ENCODE data around the gene NOS1AP. TPM values are rescaled to one million over a fixed set of nuclear protein-coding genes. Genes with fewer than 3 reads are reported as not detected.

The NOS1AP gene
- polyA plus RNA-seq, 3 donors = 0.12 TPM; not detected in 2

DNA sequence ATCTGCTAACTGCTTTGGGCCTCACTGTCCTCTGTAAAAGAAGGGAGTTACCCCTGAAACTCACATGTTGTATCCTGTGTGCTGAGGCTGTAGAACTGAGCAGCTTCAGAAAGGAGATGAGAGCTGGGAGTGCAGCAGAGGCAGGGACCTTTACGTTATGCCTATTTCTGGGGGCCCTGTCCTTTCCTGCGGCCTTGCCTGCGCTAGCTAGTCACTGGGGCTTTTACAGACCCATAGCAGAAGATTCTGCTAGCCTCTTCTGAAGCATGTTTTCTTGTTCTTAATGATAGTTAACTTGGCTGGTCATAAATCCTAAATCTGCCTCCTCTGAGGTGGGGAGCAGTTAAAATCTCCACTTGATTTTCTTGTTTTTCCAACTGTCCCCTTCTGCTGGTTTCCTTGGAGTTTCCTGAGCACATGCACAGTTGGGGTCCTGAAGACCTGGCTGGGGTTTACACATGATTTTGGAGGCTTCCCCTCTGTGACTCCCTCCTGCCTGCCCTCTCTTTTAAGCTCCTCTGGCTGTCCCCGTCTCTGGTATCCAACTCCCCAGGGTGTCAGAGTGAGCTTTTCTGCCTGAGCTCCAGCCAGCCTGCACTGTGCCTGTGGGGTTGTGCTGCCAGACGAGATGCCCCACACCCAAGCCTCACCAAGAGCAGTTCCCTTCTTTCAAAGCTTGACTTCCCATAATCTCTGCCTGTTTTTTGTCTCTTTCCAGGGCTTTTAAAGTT, 76.6 kb downstream of the NOS1AP start:
- Histone ChIP-seq H3K36me3 (replicated peaks in 1 of 2; ENCODE audit: control insufficient read depth in 1 of 2, insufficient read depth in 2 of 2, low read length in 2 of 2) (no peaks in the 10 kb centered on the region), H3K79me2 (ENCODE audit: insufficient read depth, low read length) (no peaks in the 10 kb centered on the region), H3K4me3 (replicated peaks in 1 of 3; ENCODE audit: low read depth in 2 of 3, low read length in 3 of 3) (no peak overlapping the region), H3K4me2 (replicated peaks; ENCODE audit: extremely low read depth, low read length, poor library complexity, severe bottlenecking) (no peak overlapping the region), H3K27me3 (ENCODE audit: control insufficient read depth in 2 of 2, insufficient read depth in 2 of 2, low read length in 2 of 2) (no peaks in the 10 kb centered on the region), H4K20me1 (ENCODE audit: insufficient read depth, low read length) (no peaks in the 10 kb centered on the region), H3K4me1 (ENCODE audit: control insufficient read depth in 1 of 2, insufficient read depth in 2 of 2, low read length in 2 of 2) (no peaks in the 10 kb centered on the region), H3K9ac (ENCODE audit: insufficient read depth, low read length, poor library complexity, severe bottlenecking) (no peak overlapping the region), H3K9me3 (replicated peaks in 1 of 2; ENCODE audit: control insufficient read depth in 1 of 2, insufficient read depth in 1 of 2, low read length in 2 of 2) (no peaks in the 10 kb centered on the region), H2AFZ (ENCODE audit: insufficient read depth, low read depth, low read length, poor library complexity, severe bottlenecking) (no peak overlapping the region), H3K27ac (ENCODE audit: low read depth in 1 of 2, low read length in 2 of 2) (no peak overlapping the region)
- no peak for DNase-seq
- H3K36me3 Mint-ChIP-seq = no peaks in the 10 kb centered on the region
- TF ChIP-seq, protein P1, sequence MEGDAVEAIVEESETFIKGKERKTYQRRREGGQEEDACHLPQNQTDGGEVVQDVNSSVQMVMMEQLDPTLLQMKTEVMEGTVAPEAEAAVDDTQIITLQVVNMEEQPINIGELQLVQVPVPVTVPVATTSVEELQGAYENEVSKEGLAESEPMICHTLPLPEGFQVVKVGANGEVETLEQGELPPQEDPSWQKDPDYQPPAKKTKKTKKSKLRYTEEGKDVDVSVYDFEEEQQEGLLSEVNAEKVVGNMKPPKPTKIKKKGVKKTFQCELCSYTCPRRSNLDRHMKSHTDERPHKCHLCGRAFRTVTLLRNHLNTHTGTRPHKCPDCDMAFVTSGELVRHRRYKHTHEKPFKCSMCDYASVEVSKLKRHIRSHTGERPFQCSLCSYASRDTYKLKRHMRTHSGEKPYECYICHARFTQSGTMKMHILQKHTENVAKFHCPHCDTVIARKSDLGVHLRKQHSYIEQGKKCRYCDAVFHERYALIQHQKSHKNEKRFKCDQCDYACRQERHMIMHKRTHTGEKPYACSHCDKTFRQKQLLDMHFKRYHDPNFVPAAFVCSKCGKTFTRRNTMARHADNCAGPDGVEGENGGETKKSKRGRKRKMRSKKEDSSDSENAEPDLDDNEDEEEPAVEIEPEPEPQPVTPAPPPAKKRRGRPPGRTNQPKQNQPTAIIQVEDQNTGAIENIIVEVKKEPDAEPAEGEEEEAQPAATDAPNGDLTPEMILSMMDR (IDR thresholded peaks at IDR 0.05) = no peak
- H3K4me3 Mint-ChIP-seq = no peak overlapping the region
- peaks cover 6 to 10% (median 6%) of the 10 kb centered on the region in 3 donors for H3K27me3 Mint-ChIP-seq (ENCODE audit: low read depth in 3 of 3)
- H3K9me3 Mint-ChIP-seq = peaks cover 0 to 4% (median 3%) of the 10 kb centered on the region in 7 donors
- 100% methylated on average over 1 of the region's 5 CpGs for WGBS (ENCODE audit: insufficient coverage)
- intact Hi-C loops (cut with micrococcal nuclease) = no loop called here
- H3K4me1 Mint-ChIP-seq = peaks cover 6% of the 10 kb centered on the region
- H3K27ac Mint-ChIP-seq = no peak overlapping the region

DNA sequence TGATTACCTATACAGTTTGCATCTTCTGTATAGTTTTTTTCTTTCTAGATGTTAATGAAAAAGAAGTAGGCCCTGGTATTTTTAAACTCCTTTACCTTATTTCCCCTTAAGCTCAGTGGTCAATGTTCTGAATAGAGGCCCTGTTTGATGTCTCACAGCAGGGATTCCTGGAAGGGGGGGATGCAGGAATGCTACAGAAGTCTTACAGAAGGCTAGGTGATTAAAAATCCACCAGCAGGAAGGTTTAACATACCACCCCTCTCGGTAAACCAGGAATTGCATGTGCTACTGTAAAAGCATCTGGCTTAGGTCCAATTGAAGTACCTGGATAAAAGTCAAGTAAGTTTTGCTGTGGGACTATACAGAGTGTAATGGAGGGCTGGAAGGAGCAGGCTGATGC, 78.3 kb downstream of the NOS1AP start:
- peaks cover 0 to 6% (median 3%) of the 10 kb centered on the region in 7 donors for H3K9me3 Mint-ChIP-seq
- Histone ChIP-seq H3K36me3 (replicated peaks in 1 of 2; ENCODE audit: control insufficient read depth in 1 of 2, insufficient read depth in 2 of 2, low read length in 2 of 2) (no peaks in the 10 kb centered on the region), H3K4me1 (ENCODE audit: control insufficient read depth in 1 of 2, insufficient read depth in 2 of 2, low read length in 2 of 2) (no peaks in the 10 kb centered on the region), H2AFZ (ENCODE audit: insufficient read depth, low read depth, low read length, poor library complexity, severe bottlenecking) (no peak overlapping the region), H3K9me3 (replicated peaks in 1 of 2; ENCODE audit: control insufficient read depth in 1 of 2, insufficient read depth in 1 of 2, low read length in 2 of 2) (no peaks in the 10 kb centered on the region), H3K9ac (ENCODE audit: insufficient read depth, low read length, poor library complexity, severe bottlenecking) (no peak overlapping the region), H4K20me1 (ENCODE audit: insufficient read depth, low read length) (no peaks in the 10 kb centered on the region), H3K27me3 (ENCODE audit: control insufficient read depth in 2 of 2, insufficient read depth in 2 of 2, low read length in 2 of 2) (no peaks in the 10 kb centered on the region), H3K4me2 (replicated peaks; ENCODE audit: extremely low read depth, low read length, poor library complexity, severe bottlenecking) (no peak overlapping the region), H3K4me3 (replicated peaks in 1 of 3; ENCODE audit: low read depth in 2 of 3, low read length in 3 of 3) (no peak overlapping the region), H3K79me2 (ENCODE audit: insufficient read depth, low read length) (no peaks in the 10 kb centered on the region), H3K27ac (ENCODE audit: low read depth in 1 of 2, low read length in 2 of 2) (no peak overlapping the region)
- no peak overlapping the region for H3K27ac Mint-ChIP-seq
- TF ChIP-seq, protein P1 (IDR thresholded peaks at IDR 0.05) = no peak
- intact Hi-C loops (cut with micrococcal nuclease) = no loop called here
- no peak overlapping the region for H3K4me3 Mint-ChIP-seq
- H3K4me1 Mint-ChIP-seq = peaks cover 2% of the 10 kb centered on the region
- no CpG with 5 or more reads among the region's 1 CpG for WGBS (ENCODE audit: insufficient coverage)
- DNase-seq = no peak
- no peaks in the 10 kb centered on the region for H3K36me3 Mint-ChIP-seq
- H3K27me3 Mint-ChIP-seq (ENCODE audit: low read depth in 3 of 3) = peaks cover 3 to 9% (median 6%) of the 10 kb centered on the region in 3 donors
